Stimulated activated naive CD8-positive, alpha-beta T cell treated with anti-CD3 and anti-CD28 coated beads, Interleukin-15, Interleukin-2, amounts not matched to agents 100 ng/mL and 50 ng/mL, for 24 hours (primary cell): ENCODE results near the gene CAMTA1.

Experiments
- H3K27ac Mint-ChIP-seq: one replicate; pipeline ENCODE4 v1.8.0; 2021; ENCODE audit warnings: mild to moderate bottlenecking, mixed read lengths
- H3K27me3 Mint-ChIP-seq: one replicate; pipeline ENCODE4 v1.8.0; 2021; ENCODE audit warnings: mixed read lengths
- H3K36me3 Mint-ChIP-seq: one replicate; pipeline ENCODE4 v1.8.0; 2021; ENCODE audit warnings: low read depth, mixed read lengths
- H3K4me1 Mint-ChIP-seq: one replicate; pipeline ENCODE4 v1.8.0; 2021; ENCODE audit warnings: low read depth, mixed read lengths
- H3K4me3 Mint-ChIP-seq: one replicate; pipeline ENCODE4 v1.8.0; 2021; ENCODE audit warnings: mild to moderate bottlenecking, mixed read lengths
- H3K9me3 Mint-ChIP-seq: one replicate; pipeline ENCODE4 v1.8.0; 2021; ENCODE audit warnings: mixed read lengths

The CAMTA1 gene

GRCh38 chr1:6882414-6882813 lies 97.2 kb downstream of the CAMTA1 start:
- peaks cover 14% of the 10 kb centered on the region for H3K4me1 Mint-ChIP-seq
- H3K9me3 Mint-ChIP-seq: no peaks in the 10 kb centered on the region
- no peak overlapping the region for H3K4me3 Mint-ChIP-seq
- H3K27ac Mint-ChIP-seq: no peak overlapping the region
- H3K27me3 Mint-ChIP-seq: no peaks in the 10 kb centered on the region
- peaks cover 9% of the 10 kb centered on the region for H3K36me3 Mint-ChIP-seq

GRCh38 chr1:6884652-6885153 lies 99.4 kb downstream of the CAMTA1 start:
- no peaks in the 10 kb centered on the region for H3K9me3 Mint-ChIP-seq
- H3K4me3 Mint-ChIP-seq: no peak overlapping the region
- no peak overlapping the region for H3K27ac Mint-ChIP-seq

GRCh38 chr1:6885426-6885825 lies 100.2 kb downstream of the CAMTA1 start:
- H3K36me3 Mint-ChIP-seq: peaks cover 4% of the 10 kb centered on the region
- no peak overlapping the region for H3K4me3 Mint-ChIP-seq
- no peak overlapping the region for H3K27ac Mint-ChIP-seq

More at GRCh38 chr1:6884652-6885153, 99.4 kb downstream of the CAMTA1 start:
- peaks cover 4% of the 10 kb centered on the region for H3K36me3 Mint-ChIP-seq
- no peaks in the 10 kb centered on the region for H3K27me3 Mint-ChIP-seq
- H3K4me1 Mint-ChIP-seq: peaks cover 14% of the 10 kb centered on the region

GRCh38 chr1:6886523-6886922 lies 101.3 kb downstream of the CAMTA1 start:
- Mint-ChIP-seq H3K9me3 (no peaks in the 10 kb centered on the region), H3K27ac (no peak overlapping the region), H3K4me1 (peaks cover 14% of the 10 kb centered on the region), H3K36me3 (no peaks in the 10 kb centered on the region), H3K4me3 (no peak overlapping the region), H3K27me3 (no peaks in the 10 kb centered on the region)

More at GRCh38 chr1:6885426-6885825, 100.2 kb downstream of the CAMTA1 start:
- peaks cover 14% of the 10 kb centered on the region for H3K4me1 Mint-ChIP-seq
- H3K9me3 Mint-ChIP-seq: no peaks in the 10 kb centered on the region
- no peaks in the 10 kb centered on the region for H3K27me3 Mint-ChIP-seq

GRCh38 chr1:6888268-6888667 lies 103.0 kb downstream of the CAMTA1 start:
- no peaks in the 10 kb centered on the region for H3K36me3 Mint-ChIP-seq
- H3K27me3 Mint-ChIP-seq: no peaks in the 10 kb centered on the region
- peaks cover 21% of the 10 kb centered on the region for H3K4me1 Mint-ChIP-seq
- H3K9me3 Mint-ChIP-seq: no peaks in the 10 kb centered on the region
- H3K27ac Mint-ChIP-seq: no peak overlapping the region
- H3K4me3 Mint-ChIP-seq: no peak overlapping the region

- Mint-ChIP-seq H3K4me3 (no peak overlapping the region), H3K27ac (no peak overlapping the region), H3K27me3 (no peaks in the 10 kb centered on the region), H3K36me3 (no peaks in the 10 kb centered on the region), H3K9me3 (no peaks in the 10 kb centered on the region), H3K4me1 (peaks cover 21% of the 10 kb centered on the region)
Measured at GRCh38 chr1:6888870-6889269, 103.6 kb downstream of the CAMTA1 start.

GRCh38 chr1:6889875-6890480 lies 104.7 kb downstream of the CAMTA1 start:
- Mint-ChIP-seq H3K27ac (no peak overlapping the region), H3K9me3 (no peaks in the 10 kb centered on the region), H3K27me3 (no peaks in the 10 kb centered on the region), H3K4me3 (no peak overlapping the region), H3K36me3 (no peaks in the 10 kb centered on the region), H3K4me1 (peaks cover 12% of the 10 kb centered on the region)

- Mint-ChIP-seq H3K27ac (no peak overlapping the region), H3K36me3 (no peaks in the 10 kb centered on the region), H3K27me3 (no peaks in the 10 kb centered on the region), H3K4me3 (no peak overlapping the region), H3K4me1 (peaks cover 10% of the 10 kb centered on the region), H3K9me3 (no peaks in the 10 kb centered on the region)
Measured at GRCh38 chr1:6890686-6891085, 105.4 kb downstream of the CAMTA1 start.

- no peak overlapping the region for H3K4me3 Mint-ChIP-seq
- no peak overlapping the region for H3K27ac Mint-ChIP-seq
- H3K36me3 Mint-ChIP-seq: no peaks in the 10 kb centered on the region
- no peaks in the 10 kb centered on the region for H3K9me3 Mint-ChIP-seq
- H3K27me3 Mint-ChIP-seq: no peaks in the 10 kb centered on the region
- peaks cover 7% of the 10 kb centered on the region for H3K4me1 Mint-ChIP-seq
Measured at GRCh38 chr1:6891781-6892579, 106.7 kb downstream of the CAMTA1 start.

GRCh38 chr1:6893388-6893787 lies 108.1 kb downstream of the CAMTA1 start:
- no peaks in the 10 kb centered on the region for H3K27me3 Mint-ChIP-seq
- H3K36me3 Mint-ChIP-seq: no peaks in the 10 kb centered on the region
- no peak overlapping the region for H3K4me3 Mint-ChIP-seq
- H3K27ac Mint-ChIP-seq: no peak overlapping the region
- no peaks in the 10 kb centered on the region for H3K9me3 Mint-ChIP-seq
- peaks cover 7% of the 10 kb centered on the region for H3K4me1 Mint-ChIP-seq

GRCh38 chr1:6897138-6897537 lies 111.9 kb downstream of the CAMTA1 start:
- Mint-ChIP-seq H3K36me3 (no peaks in the 10 kb centered on the region), H3K27ac (no peak overlapping the region), H3K27me3 (no peaks in the 10 kb centered on the region), H3K4me1 (peaks cover 3% of the 10 kb centered on the region), H3K4me3 (no peak overlapping the region), H3K9me3 (no peaks in the 10 kb centered on the region)

- H3K4me1 Mint-ChIP-seq: peaks cover 5% of the 10 kb centered on the region
- peaks cover 3% of the 10 kb centered on the region for H3K9me3 Mint-ChIP-seq
- H3K4me3 Mint-ChIP-seq: no peak overlapping the region
- H3K27ac Mint-ChIP-seq: no peak overlapping the region
- no peaks in the 10 kb centered on the region for H3K27me3 Mint-ChIP-seq
- H3K36me3 Mint-ChIP-seq: no peaks in the 10 kb centered on the region
Measured at GRCh38 chr1:6898974-6899539, 113.8 kb downstream of the CAMTA1 start.

GRCh38 chr1:6899621-6900020 lies 114.4 kb downstream of the CAMTA1 start:
- Mint-ChIP-seq H3K27me3 (no peaks in the 10 kb centered on the region), H3K36me3 (no peaks in the 10 kb centered on the region), H3K4me1 (peaks cover 5% of the 10 kb centered on the region), H3K4me3 (no peak overlapping the region), H3K27ac (no peak overlapping the region), H3K9me3 (peaks cover 3% of the 10 kb centered on the region)

- Mint-ChIP-seq H3K4me3 (no peak overlapping the region), H3K36me3 (no peaks in the 10 kb centered on the region), H3K4me1 (peaks cover 5% of the 10 kb centered on the region), H3K9me3 (peaks cover 3% of the 10 kb centered on the region), H3K27me3 (no peaks in the 10 kb centered on the region), H3K27ac (peak overlapping the region; percentile 6)
Measured at GRCh38 chr1:6902153-6902552, 116.9 kb downstream of the CAMTA1 start.

- Mint-ChIP-seq H3K4me3 (no peak overlapping the region), H3K27me3 (no peaks in the 10 kb centered on the region), H3K27ac (no peak overlapping the region), H3K36me3 (no peaks in the 10 kb centered on the region), H3K4me1 (peaks cover 9% of the 10 kb centered on the region), H3K9me3 (peaks cover 3% of the 10 kb centered on the region)
Measured at GRCh38 chr1:6904476-6905170, 119.4 kb downstream of the CAMTA1 start.
